Subcutaneous adipose tissue (tissue), 4 donors: ENCODE results near the gene HSF5. TPM values are rescaled to one million over a fixed set of nuclear protein-coding genes. Genes with fewer than 3 reads are reported as not detected.

Experiments used
- total RNA-seq, 4 donors: library from RNA; depleted of rRNA; stranded (reverse); fragments of >200 nt; gene quantifications; one replicate each; pipeline ENCODE4 v1.1.0, GENCODE V29; 2016
- TF ChIP-seq, protein P1 (sequence below): fragments of 450-650 bp; IDR thresholded peaks from one replicate; pipeline ENCODE4 v1.5.1; 2016; ENCODE audit warnings: low read depth, mild to moderate bottlenecking, control low read depth, antibody characterized with exemption, moderate library complexity

The HSF5 gene
- total RNA-seq, 4 donors from 2014 or later = not detected

GRCh38 chr17:58417300-58418092 lies 70.7 kb downstream of the HSF5 start, which contains the start of gene RNF43:
Gene RNF43, minus strand, starts transcription at chr17:58417534. Its CDS starts 1,957 bp downstream, at chr17:58415577.
- TF ChIP-seq, protein P1, sequence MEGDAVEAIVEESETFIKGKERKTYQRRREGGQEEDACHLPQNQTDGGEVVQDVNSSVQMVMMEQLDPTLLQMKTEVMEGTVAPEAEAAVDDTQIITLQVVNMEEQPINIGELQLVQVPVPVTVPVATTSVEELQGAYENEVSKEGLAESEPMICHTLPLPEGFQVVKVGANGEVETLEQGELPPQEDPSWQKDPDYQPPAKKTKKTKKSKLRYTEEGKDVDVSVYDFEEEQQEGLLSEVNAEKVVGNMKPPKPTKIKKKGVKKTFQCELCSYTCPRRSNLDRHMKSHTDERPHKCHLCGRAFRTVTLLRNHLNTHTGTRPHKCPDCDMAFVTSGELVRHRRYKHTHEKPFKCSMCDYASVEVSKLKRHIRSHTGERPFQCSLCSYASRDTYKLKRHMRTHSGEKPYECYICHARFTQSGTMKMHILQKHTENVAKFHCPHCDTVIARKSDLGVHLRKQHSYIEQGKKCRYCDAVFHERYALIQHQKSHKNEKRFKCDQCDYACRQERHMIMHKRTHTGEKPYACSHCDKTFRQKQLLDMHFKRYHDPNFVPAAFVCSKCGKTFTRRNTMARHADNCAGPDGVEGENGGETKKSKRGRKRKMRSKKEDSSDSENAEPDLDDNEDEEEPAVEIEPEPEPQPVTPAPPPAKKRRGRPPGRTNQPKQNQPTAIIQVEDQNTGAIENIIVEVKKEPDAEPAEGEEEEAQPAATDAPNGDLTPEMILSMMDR = no peak

GRCh38 chr17:58416937-58417299 lies 71.3 kb downstream of the HSF5 start:
- TF ChIP-seq, protein P1 = no peak

DNA sequence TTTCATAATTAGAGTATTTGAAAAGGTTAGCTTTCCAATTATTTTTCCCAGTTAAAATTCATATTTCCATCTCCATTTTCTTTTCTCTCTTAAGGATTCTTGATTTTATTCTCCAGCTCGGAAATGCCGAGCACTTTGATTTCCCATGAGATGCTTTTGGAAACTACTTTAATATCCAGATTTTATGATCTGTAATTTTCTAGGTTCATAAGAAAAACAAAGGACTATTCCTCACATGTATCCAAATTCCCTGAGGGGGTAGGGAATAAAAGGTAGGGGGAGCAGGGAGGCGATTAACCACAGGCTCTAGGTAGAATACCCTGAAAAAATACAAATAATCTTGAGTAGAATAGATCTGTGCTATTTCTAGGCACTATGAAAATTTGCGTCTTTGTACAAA lies 71.8 kb downstream of the HSF5 start:
- TF ChIP-seq, protein P1 = no peak

GRCh38 chr17:58415371-58416055 lies 72.7 kb downstream of the HSF5 start:
- TF ChIP-seq, protein P1 = no peak

DNA sequence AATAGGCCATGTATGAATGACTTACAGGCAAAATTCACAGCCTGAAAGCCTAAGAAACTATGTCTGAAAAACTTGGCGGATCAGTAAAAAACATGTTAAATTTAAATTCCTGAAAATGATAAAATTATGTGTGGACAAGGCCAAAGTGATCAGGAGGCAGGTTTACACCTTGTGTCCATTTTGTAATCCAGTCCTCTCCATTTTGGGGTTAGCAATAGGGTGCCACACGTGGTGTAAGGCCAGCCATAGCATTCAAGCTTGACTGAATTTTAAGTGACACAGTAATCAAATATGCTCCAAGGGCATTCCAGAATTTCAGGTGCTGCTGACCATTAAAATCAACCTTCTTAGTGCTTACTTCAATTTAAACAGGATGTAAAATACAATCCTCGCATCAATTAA lies 73.6 kb downstream of the HSF5 start:
- TF ChIP-seq, protein P1 = no peak

DNA sequence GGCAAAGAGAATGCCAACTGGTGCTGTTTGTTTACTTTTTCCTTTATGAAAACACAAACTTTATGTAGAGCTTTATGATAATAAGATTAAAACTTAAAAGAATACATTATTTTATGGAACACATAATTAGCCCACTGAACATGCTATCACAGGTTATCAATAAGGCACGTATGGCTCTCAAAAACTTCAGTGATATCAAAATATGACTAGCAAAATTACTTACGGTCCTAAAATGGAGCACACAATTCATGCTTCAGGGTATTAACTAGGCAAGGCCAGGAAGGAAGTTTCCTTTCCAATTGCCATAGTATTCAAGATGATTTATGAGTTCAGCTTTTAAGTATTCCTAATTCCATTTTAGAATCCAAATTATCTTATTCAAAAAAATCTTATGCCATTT lies 74.5 kb downstream of the HSF5 start:
- TF ChIP-seq, protein P1 = no peak

DNA sequence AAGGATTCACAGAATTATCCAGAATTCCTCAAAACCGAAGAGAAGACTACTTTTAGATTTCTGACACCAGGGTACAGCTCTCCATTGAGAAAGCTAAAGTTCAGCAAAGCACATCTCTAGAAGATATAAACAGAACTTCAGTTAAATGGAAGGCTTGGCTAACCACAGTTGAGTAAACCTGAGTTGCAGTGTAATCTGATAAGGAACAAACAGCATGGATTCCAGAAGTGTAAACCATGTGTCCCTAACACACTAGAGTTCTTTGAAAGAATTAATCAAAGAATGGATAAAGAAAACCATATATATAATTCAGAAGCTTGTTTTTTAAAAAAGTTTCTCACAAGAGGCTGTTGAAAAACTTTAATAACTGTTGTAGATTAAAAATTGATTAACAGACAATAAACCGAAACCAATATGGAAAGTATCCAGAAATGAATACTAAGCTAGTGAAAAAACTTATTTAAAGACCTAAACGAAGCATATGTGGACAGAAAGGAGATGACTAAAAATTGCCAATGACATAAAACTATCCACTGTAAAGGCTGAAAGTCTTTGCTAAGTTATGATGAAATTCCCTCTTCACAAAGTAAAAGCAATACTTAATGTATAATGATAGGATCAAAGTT lies 75.1 kb downstream of the HSF5 start:
- TF ChIP-seq, protein P1 = no peak
